ENCODE results near the gene ARID3B. TPM values are rescaled to one million over a fixed set of nuclear protein-coding genes. Genes with fewer than 3 reads are reported as not detected.
"Not testable (repeated sequence)": the region's sequence is repeated elsewhere in the genome, so short reads cannot be mapped to it uniquely, and the experiment has no call there.

Gene ARID3B
- total and polyA plus RNA-seq, 2 of the 13 experiments (the other 11 are each of a cell fraction or from before 2014, with no cell fraction given) = 5.3 to 12.8 TPM

DNA sequence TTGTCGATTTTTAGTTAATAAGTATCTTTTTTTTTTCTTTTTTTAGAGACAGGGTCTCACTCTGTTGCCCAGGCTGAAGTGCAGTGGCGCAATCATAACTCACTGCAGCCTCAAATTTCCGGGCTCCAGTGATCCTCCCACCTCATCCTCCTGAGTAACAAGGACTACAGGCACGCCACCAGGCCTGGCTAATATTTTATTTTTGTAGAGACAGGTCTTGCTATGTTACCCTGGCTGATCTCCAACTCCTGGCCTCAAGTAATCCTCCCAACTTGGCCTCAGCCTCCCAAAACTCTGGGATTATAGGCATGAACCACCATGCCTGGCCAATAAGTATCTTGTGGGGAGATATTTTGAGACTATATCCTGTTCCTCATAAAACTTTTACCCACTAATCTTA lies 29.4 kb upstream of the ARID3B start:
- ChIA-PET CTCF (ENCODE audit: low intra/inter-chr PET ratio, low total read pairs) (no interaction called here), POLR2A (no interaction called here)
- Histone ChIP-seq H3K9me3 (ENCODE audit: low read length) (no peaks in the 10 kb centered on the region), H3K4me1 (ENCODE audit: insufficient read depth, low read length) (no peaks in the 10 kb centered on the region), H4K20me1 (ENCODE audit: insufficient read depth, low read length) (no peaks in the 10 kb centered on the region), H3K4me3 (replicated peaks in 1 of 3; ENCODE audit: insufficient read depth in 1 of 3, low read depth in 2 of 3, low read length in 3 of 3) (no peak overlapping the region), H3K79me2 (ENCODE audit: insufficient read depth, low read length) (no peaks in the 10 kb centered on the region), H2AFZ (ENCODE audit: low read length) (no peak overlapping the region), H3K27me3 (ENCODE audit: control insufficient read depth in 1 of 2, insufficient read depth in 2 of 2, low read length in 2 of 2) (no peaks in the 10 kb centered on the region), H3K27ac (ENCODE audit: extremely low read length, insufficient read depth, low read length) (no peak overlapping the region), H3K4me2 (ENCODE audit: low read depth, low read length) (no peak overlapping the region), H3K36me3 (replicated peaks in 1 of 2; ENCODE audit: control insufficient read depth in 1 of 2, insufficient read depth in 2 of 2, low read length in 2 of 2) (no peaks in the 10 kb centered on the region), H3K9ac (ENCODE audit: insufficient read depth, low read depth, low read length) (no peak overlapping the region)
- intact Hi-C loops (cut with micrococcal nuclease; ENCODE audit: unreplicated experiment) = no loop called here
- no peak for TF ChIP-seq GZF1 (CRISPR knock-in tag; IDR thresholded peaks at IDR 0.05)
- no peak for TF ChIP-seq RFX5 (IDR thresholded peaks at IDR 0.05; ENCODE audit: low read depth, low read length)
- no peak for TF ChIP-seq ZNF724P (CRISPR knock-in tag; IDR thresholded peaks at IDR 0.05; ENCODE audit: borderline replicate concordance)
- no peak for TF ChIP-seq ZNF34 (CRISPR knock-in tag; IDR thresholded peaks at IDR 0.05; ENCODE audit: borderline replicate concordance)
- no peak for TF ChIP-seq HNRNPH1 (optimal IDR thresholded peaks at IDR 0.05; ENCODE audit: low read depth, low read length)
- TF ChIP-seq KDM3A (CRISPR knock-in tag; IDR thresholded peaks at IDR 0.05; ENCODE audit: low read depth) = no peak
- TF ChIP-seq DDIT3 (CRISPR knock-in tag; IDR thresholded peaks at IDR 0.05) = no peak
- no peak for TF ChIP-seq HES4 (CRISPR knock-in tag; IDR thresholded peaks at IDR 0.05; ENCODE audit: borderline replicate concordance)
- no peak for TF ChIP-seq EHMT2 (IDR thresholded peaks at IDR 0.05; ENCODE audit: borderline replicate concordance, low read depth, low read length)
- no peak for TF ChIP-seq STAG1 (CRISPR knock-in tag; IDR thresholded peaks at IDR 0.05)
- no peak for TF ChIP-seq RCOR2 (CRISPR knock-in tag; IDR thresholded peaks at IDR 0.05)
- no peak for TF ChIP-seq ZNF138 (CRISPR knock-in tag; IDR thresholded peaks at IDR 0.05; ENCODE audit: low read depth)
- no peak for TF ChIP-seq SIX1 (CRISPR knock-in tag; IDR thresholded peaks at IDR 0.05; ENCODE audit: borderline replicate concordance)
- no peak for TF ChIP-seq ATRX (CRISPR knock-in tag; IDR thresholded peaks at IDR 0.05; ENCODE audit: borderline replicate concordance)
- no peak for TF ChIP-seq JUND (CRISPR knock-in tag; IDR thresholded peaks at IDR 0.05)
- TF ChIP-seq ZNF512B (CRISPR knock-in tag; IDR thresholded peaks at IDR 0.05; ENCODE audit: borderline replicate concordance) = no peak
- 64% methylated on average over 4 of the region's 4 CpGs for WGBS (ENCODE audit: low lambda C conversion rate)
- DNase-seq (ENCODE audit: low spot score) (no peak), ATAC-seq (no peak), FAIRE-seq (no peak)
- in situ Hi-C loops (cut with HindIII; ENCODE audit: extremely low pct_ligation_motif_present, low pct_unique_long_range_greater_than_20kb) = no loop called here
- no TSS peak for BruUV-seq (replicated peaks)

DNA sequence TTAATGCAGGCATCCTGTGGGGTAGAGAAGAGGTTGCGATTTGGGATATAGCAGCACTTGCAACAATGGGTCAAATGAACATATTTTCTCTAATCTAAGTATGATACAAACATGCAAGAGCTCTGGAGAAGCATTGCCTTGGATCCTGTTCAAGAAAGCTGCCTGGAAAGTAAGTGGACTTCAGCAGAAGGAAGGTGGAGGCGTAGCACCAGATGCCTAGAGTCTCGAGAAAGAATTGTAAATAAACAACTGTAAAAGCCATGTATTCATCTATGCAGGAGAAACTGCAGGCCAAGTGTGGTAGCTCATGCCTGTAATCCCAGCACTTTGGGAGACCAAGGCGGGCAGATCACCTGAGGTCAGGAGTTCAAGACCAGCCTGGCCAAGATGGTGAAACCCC lies 27.0 kb upstream of the ARID3B start:
- FAIRE-seq; H3K36me3 ChIP-seq (replicated peaks in 1 of 2; ENCODE audit: control insufficient read depth in 1 of 2, insufficient read depth in 2 of 2, low read length in 2 of 2); H3K9me3 ChIP-seq (ENCODE audit: low read length); BruUV-seq (replicated peaks); DNase-seq (ENCODE audit: low spot score); H3K27ac ChIP-seq (ENCODE audit: extremely low read length, insufficient read depth, low read length); H3K27me3 ChIP-seq (ENCODE audit: control insufficient read depth in 1 of 2, insufficient read depth in 2 of 2, low read length in 2 of 2); in situ Hi-C loops (cut with HindIII; ENCODE audit: extremely low pct_ligation_motif_present, low pct_unique_long_range_greater_than_20kb); intact Hi-C loops (cut with micrococcal nuclease; ENCODE audit: unreplicated experiment); H3K4me3 ChIP-seq (replicated peaks in 1 of 3; ENCODE audit: insufficient read depth in 1 of 3, low read depth in 2 of 3, low read length in 3 of 3); CTCF ChIA-PET (ENCODE audit: low intra/inter-chr PET ratio, low total read pairs); H3K4me1 ChIP-seq (ENCODE audit: insufficient read depth, low read length); H3K79me2 ChIP-seq (ENCODE audit: insufficient read depth, low read length); POLR2A ChIA-PET; H4K20me1 ChIP-seq (ENCODE audit: insufficient read depth, low read length); H3K4me2 ChIP-seq (ENCODE audit: low read depth, low read length); ATAC-seq; H3K9ac ChIP-seq (ENCODE audit: insufficient read depth, low read depth, low read length); H2AFZ ChIP-seq (ENCODE audit: low read length): not testable (repeated sequence)
- 95% methylated on average over 4 of the region's 4 CpGs for WGBS (ENCODE audit: low lambda C conversion rate)

All from HepG2 (cell line).